ENCODE results near the gene PFKFB1. TPM values are rescaled to one million over a fixed set of nuclear protein-coding genes. Genes with fewer than 3 reads are reported as not detected.

PFKFB1 gene
- total RNA-seq, 1 donor from 2014 or later, result not detected

DNA sequence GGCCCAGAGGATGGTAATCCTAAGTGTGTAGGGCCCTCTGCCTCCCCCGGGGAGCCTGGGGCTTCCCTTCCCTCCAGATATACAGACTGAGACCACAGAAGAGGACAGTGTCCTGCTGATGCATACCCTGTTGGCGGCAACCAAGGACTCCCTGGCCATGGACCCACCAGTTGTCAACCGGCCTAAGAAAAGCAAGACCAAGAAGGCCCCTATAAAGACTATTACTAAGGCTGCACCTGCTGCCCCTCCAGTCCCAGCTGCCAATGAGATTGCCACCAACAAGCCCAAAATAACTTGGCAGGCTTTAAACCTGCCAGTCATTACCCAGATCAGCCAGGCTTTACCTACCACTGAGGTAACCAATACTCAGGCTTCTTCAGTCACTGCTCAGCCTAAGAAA lies 71.4 kb downstream of the PFKFB1 start:
- no peak for DNase-seq

DNA sequence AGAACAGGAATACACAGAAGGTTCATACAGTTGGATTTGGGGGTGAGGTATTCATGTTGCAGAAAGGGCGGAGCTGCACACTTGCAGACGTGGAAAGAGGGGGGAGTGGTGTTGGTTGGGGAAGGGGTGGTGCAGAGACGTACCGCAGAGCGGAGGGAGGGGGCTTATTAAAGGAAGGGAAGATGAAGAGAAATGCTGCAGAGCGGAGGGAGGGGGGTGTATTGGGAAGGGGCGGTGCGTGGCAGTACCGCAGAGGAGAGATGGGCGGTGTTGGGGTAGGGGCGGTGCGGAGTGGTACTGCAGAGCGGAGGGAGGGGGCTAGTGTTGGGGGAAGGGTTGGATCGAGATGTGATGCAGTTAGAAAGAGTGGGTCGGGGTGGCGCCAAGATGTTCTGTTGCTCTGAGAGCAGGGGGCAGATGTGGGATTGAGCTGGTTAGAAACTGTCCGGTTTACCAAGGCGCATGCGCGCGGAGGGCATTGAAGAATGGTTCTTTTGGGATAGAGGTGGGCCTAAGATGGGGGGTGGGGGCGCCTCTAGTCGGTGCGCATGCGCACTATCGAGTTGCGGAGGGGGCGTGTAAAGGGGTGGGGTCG lies 72.5 kb downstream of the PFKFB1 start:
- peak; percentile 32 for DNase-seq

DNA sequence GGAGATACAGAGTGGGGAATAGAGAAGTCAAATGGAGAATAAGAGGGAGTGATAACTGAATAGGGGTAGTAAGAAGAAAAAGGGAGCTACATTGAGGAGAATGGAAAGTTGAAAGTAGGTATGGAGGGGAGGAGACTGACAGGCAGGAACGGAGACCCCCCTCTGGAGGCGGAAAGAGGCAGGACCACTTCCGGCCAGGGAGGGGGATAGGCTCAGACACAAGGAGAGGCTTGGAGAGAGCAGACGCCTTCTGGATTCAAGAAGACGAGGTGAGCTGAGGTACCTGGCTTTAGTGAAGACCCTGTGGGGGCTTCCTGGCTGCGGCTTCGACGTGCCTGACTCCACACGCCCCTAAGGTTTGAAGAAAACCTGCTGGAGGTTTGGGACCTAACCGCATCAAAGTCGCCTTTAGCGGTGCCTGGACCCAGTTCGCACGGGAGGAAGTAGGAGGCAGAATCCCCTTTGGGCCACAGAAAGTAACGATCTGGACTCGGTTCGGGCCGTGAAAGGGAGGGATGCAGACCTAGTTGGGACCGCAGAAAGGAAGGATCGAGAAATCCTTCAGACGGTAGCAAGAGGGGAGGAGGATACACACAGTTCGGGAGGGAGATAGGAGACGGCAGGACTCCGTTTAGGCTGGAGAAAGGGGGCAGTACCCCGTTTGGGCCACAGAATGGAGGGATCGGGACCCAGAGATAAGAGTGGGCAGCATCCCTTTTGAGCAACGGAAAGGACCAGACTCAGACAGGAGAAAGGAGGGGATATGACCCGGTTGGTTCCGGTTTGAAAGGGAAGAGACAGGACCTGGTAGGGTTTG lies 73.2 kb downstream of the PFKFB1 start, which contains the start of gene TRO:
Gene TRO, plus strand, starts transcription at position 215 of the 817 bp plus-strand sequence. CDS start 1,423 bp downstream, outside the sequence.
- no peak for DNase-seq

DNA sequence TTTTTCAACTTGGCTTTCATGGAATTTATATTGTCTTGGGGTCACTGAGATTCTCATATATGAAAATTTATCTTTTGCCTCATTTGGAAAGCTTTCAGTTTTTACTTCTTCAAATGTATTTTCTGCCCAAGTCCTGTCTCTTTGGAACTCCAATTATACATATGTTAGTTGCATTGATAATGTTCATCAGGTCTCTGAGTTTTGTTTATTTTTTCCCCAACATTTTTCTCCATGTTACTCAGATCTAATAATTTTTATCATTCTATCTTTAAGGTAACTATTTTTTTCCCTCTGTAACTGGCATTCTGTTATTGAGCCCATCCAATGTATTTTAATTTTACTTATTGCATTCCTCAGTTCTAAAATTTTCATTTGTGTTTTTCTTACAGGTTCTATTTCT lies 84.0 kb downstream of the PFKFB1 start:
- no peak for DNase-seq

DNA sequence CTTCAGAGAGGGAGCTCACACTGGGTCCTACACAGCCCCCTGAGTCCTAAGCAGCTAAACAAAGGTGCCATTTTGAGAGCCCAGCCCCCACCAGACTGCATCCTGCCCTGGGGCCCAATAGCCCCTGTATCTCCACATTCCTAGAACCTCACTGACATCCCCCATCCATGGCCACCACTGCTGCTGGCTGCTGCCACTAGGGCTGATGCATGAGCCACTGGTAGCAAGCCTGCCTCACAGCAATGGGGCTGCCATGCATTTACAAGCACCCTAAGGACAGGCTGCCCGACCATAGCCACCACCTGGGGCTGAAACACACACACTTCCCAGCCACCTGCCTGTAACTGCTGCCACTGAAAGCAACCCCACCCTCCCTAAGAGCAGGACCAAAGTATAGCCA lies 99.8 kb downstream of the PFKFB1 start:
- no peak for DNase-seq

DNA sequence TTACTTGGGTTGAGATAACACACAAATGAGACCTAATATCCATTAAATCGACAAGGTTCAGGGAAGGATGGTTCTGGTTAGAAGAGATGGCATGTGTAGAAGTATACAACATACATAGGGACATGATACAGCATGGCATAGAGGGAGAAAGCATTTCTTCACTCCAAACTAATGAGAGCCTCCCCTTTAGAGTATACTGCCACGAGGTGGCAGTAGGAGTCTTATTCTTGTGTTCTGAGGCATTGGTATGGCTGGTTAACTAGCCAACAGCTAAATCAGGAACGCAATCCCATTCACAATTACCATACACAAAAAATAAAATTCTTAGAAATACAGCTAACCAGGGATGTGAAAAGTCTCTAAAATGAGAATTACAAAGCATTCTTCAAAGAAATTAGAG lies 102.4 kb downstream of the PFKFB1 start:
- no peak for DNase-seq

DNA sequence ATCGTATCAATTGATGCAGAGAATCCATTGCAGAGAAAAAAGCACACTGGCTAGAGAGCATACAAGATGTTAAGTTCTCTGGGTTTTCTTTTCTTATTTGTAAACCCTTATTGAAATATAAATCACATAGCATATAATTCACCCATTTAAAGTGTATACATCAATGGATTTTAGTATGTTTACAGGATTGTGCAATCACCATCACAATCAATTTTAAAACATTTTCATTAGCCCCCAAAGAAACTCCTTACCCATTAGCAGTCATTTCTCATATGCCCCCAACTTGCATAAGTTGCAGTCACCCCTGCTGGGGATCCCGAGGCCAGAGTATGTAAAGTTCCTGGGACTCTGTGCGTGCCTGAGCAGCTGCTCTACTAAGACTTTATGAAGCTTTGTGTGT lies 108.2 kb downstream of the PFKFB1 start:
- DNase-seq, result no peak

Small RNAs within 50 kb of the gene (small RNA-seq; reads per million reads assigned to genes)
- not detected for gene RF00614

Other genes with a start within 250 kb of the PFKFB1 start
- not detected for gene ITIH6, start 195.9 kb downstream of the PFKFB1 start, total RNA-seq
- gene MAGED2, start 186.4 kb downstream of the PFKFB1 start, total RNA-seq, result 213 TPM
- gene TRO, start 73.4 kb downstream of the PFKFB1 start, total RNA-seq, result 76.1 TPM
- 1.4 TPM for gene APEX2, start 6.2 kb upstream of the PFKFB1 start, total RNA-seq
- gene ALAS2, start 36.8 kb upstream of the PFKFB1 start, total RNA-seq, result 32.0 TPM
- gene PAGE2B, start 80.8 kb upstream of the PFKFB1 start, total RNA-seq, result not detected
- not detected for gene PAGE2, start 94.8 kb upstream of the PFKFB1 start, total RNA-seq
- gene PAGE5, start 226.2 kb upstream of the PFKFB1 start, total RNA-seq, result not detected